ENCODE results near the gene CENPU.

The CENPU gene

DNA sequence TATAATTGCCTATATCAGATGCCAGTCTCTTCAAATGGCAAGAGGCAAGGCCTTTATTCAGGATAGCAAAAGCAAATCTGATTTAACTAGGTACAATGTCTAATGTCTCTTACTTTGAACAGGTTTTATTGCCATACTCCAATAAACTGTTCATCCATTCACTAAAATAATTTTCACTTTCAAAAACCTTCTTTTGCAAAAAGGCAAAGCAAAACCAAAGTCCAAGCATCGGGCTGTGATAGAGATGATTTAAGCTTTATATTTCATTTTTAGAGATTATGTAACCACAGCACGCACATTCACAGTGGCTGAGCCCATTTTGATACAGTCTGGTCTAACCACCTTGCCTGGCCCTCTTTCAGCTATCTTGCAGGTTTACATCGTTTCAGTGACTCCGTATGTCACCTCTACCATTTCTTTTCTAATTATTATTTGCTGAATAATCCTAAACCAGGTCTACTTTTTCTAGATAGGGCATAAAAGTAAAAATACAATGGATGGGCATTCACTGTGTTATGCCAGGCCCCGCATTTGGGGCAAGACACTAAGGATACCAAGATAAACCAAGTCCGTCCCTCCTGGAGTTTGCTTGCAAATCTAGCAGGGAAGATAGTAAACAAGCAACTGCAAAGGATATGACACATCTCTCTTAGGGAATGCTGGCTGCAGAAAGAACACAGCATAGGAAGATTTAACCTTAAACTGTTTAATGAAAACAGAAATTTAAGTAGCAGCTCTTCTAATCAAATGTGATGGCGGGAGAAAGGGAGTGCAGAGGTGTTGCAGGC, 86.4 kb downstream of the CENPU start:
- TF ChIP-seq MYC (IDR thresholded peaks at IDR 0.05; ENCODE audit: low read depth, low read length): no peak
- TF ChIP-seq, protein P1, sequence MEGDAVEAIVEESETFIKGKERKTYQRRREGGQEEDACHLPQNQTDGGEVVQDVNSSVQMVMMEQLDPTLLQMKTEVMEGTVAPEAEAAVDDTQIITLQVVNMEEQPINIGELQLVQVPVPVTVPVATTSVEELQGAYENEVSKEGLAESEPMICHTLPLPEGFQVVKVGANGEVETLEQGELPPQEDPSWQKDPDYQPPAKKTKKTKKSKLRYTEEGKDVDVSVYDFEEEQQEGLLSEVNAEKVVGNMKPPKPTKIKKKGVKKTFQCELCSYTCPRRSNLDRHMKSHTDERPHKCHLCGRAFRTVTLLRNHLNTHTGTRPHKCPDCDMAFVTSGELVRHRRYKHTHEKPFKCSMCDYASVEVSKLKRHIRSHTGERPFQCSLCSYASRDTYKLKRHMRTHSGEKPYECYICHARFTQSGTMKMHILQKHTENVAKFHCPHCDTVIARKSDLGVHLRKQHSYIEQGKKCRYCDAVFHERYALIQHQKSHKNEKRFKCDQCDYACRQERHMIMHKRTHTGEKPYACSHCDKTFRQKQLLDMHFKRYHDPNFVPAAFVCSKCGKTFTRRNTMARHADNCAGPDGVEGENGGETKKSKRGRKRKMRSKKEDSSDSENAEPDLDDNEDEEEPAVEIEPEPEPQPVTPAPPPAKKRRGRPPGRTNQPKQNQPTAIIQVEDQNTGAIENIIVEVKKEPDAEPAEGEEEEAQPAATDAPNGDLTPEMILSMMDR (IDR thresholded peaks at IDR 0.05; ENCODE audit: low read depth, low read length): no peak
- TF ChIP-seq, protein P2, sequence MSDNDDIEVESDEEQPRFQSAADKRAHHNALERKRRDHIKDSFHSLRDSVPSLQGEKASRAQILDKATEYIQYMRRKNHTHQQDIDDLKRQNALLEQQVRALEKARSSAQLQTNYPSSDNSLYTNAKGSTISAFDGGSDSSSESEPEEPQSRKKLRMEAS (IDR thresholded peaks at IDR 0.05; ENCODE audit: low read depth, low read length): no peak
- no peak for TF ChIP-seq POLR2A (IDR thresholded peaks at IDR 0.05; ENCODE audit: extremely low read depth, insufficient read length)
- no peak for DNase-seq (ENCODE audit: low read depth)
- peak overlapping the region; percentile 88 for H3K4me3 ChIP-seq (ENCODE audit: low read depth, low read length)

DNA sequence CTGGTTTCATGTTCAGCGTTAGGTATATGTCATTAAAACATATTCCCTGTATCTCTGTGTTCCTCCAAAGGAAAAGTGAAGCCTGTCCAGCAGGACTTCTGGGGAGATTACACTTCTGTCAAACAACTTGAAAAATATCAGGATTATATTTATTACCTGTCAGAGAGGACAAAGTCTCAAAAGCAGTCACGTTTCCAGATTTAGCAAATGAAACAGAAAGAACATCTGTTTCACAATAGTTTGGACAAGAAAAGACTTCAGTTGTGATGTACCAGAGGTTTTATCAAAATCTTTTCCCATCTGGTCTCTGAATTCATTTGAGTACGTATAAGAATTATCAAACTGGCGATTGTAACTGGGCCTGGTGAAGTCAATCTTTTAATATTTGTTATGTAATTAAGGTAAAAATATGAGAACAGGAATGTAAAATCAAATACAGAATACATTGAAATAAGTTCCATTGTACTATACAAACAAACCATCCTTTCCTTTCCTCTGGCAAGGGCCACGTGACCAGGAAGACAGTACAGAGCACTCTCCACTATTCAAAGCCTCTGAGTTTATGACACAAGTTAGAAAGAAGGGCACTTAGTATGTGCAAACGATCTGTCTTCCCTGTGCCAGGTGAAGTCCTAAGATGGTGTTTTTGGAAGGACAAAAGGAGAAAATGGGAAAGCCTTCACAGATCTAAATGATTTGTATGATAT, 87.8 kb downstream of the CENPU start:
- TF ChIP-seq, protein P1 (IDR thresholded peaks at IDR 0.05; ENCODE audit: low read depth, low read length): no peak
- TF ChIP-seq, protein P2 (IDR thresholded peaks at IDR 0.05; ENCODE audit: low read depth, low read length): no peak
- TF ChIP-seq MYC (IDR thresholded peaks at IDR 0.05; ENCODE audit: low read depth, low read length) (no peak), POLR2A (IDR thresholded peaks at IDR 0.05; ENCODE audit: extremely low read depth, insufficient read length) (no peak)
- DNase-seq (ENCODE audit: low read depth): no peak
- no peak overlapping the region for H3K4me3 ChIP-seq (ENCODE audit: low read depth, low read length)

DNA sequence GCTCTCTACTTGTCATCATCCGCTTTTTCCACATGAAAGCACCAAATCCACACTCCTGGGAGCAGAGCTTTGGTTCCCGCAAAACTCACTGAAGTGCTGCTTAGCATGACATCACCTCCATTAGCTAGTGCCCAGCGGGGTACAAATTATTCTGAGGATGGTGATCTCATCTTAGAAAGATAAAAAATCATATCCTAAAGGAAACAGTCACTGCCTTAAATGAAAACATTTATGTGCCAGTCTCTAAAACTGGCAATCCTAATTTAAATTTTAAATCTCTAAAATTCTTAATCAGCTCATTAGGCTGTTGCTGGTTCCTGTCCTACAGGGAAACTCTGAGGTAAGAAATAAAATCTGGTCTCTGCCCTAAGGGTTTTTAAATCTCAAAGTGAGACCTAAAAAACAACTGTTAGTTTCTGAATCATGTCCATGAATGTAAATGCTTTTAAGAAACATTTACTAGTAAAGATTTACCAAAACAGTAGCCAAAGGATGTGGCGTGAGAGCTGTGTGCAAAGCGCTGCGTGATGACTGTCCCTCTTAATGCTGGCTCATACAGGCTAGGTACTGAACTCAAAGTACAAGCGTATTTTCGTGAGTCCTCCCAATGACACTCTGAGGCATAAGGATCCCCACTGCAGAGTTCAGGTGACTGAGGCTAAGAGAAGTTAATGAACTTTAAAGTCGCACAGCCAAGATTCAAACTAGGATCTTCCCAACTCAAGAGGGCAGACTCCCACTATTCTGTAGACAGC, 89.2 kb downstream of the CENPU start:
- TF ChIP-seq MYC (IDR thresholded peaks at IDR 0.05; ENCODE audit: low read depth, low read length): no peak
- TF ChIP-seq, protein P2 (IDR thresholded peaks at IDR 0.05; ENCODE audit: low read depth, low read length): no peak
- TF ChIP-seq, protein P1 (IDR thresholded peaks at IDR 0.05; ENCODE audit: low read depth, low read length): no peak
- TF ChIP-seq POLR2A (IDR thresholded peaks at IDR 0.05; ENCODE audit: extremely low read depth, insufficient read length): no peak
- no peak for DNase-seq (ENCODE audit: low read depth)
- no peak overlapping the region for H3K4me3 ChIP-seq (ENCODE audit: low read depth, low read length)

Measured in NB4 (cell line).